ENCODE data around the gene FGD6.

The FGD6 gene

DNA sequence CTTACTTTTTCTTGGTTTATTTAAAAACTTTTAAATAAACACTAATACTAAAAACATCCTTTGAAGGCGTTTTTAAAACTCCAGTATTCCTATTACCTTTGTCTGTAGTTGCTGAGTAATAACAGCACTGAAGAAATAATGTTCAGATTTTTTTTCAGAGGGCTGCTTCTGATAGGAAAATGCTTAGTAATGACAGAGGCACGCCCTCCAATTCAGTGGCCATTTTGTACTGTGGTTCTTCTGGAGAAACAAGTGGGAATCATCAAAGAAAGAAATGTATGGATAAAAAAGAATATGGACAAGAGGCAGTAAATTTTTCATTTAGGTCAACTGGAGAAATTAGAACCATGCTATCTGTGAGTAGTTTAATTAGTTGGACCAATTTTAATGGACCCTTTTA lies 13.9 kb upstream of the FGD6 start:
- DNase-seq: no peak

- no peak for DNase-seq
These were observed 13.0 kb upstream of the FGD6 start for GRCh38 chr12:95230313-95230712.

- no peak for DNase-seq
These were observed 12.4 kb upstream of the FGD6 start for GRCh38 chr12:95229636-95230035.

DNA sequence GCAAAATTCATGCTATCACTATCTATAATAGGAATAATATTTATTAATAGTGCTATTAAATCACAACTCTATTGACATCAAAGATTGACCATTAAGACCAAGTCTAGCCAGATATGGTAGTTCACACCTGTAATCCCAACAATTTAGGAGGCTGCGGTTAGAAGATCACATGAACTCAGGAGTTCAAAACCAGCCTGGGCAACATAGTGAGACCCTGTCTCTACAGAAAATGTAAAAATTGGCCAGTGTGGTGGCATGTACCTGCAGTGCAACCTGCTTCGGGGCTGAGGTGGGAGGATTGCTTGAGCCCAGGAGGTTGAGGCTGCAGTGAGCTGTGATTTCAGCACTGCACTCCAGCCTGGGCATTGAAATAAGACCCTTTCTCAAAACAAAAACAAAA lies 11.3 kb upstream of the FGD6 start:
- DNase-seq: no peak

DNA sequence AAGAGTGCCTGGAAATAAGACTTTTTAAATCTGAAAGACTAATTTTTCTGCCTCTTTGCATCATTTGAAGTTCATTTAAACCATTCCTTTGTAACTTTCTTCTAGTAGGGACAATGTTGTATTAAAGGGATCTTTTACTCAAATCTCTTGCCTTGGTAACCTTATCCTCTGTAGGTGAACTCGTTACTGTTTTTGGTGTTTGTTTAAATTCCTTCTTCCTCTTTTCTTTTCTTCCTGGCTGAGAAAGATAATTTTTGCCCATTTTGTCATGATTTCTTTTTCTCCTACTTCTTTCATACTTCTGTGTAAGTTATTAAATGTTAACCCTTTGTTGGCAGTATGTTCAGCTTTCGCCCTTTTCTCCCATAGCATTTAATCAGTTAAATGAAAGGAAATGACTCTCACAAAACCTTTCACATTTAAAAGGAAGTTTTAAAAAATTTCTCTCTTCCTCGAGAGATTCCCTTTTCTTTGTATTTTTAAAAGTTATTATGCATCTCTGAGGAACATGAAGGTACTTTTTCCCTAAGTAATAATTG lies 10.6 kb upstream of the FGD6 start:
- DNase-seq: no peak

- no peak for DNase-seq
These were observed 8.5 kb upstream of the FGD6 start for GRCh38 chr12:95225645-95226212.

- DNase-seq: no peak
These were observed 7.2 kb upstream of the FGD6 start for GRCh38 chr12:95224202-95225170.

GRCh38 chr12:95220726-95221125 lies 3.5 kb upstream of the FGD6 start:
- no peak for DNase-seq

- no peak for DNase-seq
These were observed 2.9 kb upstream of the FGD6 start for GRCh38 chr12:95220190-95220589.

DNA sequence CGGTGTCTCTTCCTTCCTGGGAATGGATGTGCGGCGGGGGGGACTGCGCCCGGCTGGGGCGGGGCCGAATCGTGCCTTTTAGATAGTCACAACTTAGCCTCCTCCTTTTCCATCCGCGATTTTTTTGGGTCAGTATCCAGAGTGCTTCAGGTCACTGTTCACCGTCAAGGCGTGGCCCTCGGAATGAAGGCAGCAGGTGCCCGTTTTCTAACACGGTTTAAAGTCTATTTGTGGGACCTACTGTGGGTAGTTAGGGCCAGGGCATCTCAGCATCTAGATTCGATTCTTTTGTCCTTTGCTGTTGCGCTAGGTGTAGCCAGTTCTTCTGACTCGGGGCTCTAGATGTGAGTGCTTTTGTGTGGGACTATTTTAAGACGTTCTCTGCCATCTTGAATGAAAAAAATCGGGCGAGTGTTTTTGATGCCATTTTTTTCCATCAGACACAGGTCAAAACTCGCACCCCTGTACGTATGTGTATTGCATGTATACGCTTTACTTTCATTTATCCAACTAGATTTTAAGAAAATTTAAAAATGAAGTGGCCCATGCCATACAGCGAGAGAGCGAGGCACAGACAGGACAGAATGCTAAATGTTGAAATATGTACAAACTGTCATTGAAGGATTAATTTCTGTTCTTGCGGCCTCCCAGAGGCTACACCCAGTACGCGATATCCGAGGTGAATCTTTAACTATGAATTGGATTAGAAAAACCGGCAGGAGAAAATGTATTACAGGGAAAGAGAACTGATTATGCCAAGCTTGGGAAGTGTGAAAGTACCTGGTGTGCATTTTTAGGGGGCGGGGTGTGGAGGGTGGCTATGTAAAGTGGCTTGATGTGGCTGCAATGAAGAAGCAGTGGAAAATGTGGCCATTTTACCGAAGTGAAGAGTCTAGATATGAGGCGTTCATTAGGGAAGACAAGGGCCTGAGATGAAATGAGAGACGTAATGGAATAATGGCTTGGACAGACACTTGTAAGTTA lies 1.2 kb upstream of the FGD6 start:
- DNase-seq: peak; percentile 82

- no peak for DNase-seq
These were observed 423 bp downstream of the FGD6 start for GRCh38 chr12:95216711-95217376.

DNA sequence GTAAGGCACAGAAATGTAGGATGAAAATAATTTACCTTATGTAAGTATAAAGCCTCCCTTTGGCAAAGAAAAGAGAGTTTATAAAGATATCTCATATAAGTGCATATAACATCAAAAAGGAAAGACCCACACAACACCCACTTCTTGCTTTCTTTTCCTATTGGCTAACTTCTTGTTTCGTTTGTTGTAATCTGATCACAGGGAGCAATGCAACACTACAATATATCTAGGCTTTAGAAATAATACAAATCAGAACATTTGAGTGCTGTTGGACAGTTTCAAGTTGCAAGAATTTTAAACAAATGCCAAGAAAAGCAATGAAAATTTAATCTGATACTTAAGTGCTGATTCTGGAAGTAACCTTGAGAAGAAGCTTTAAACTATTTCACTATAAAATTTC lies 1.3 kb downstream of the FGD6 start:
- DNase-seq: no peak

- no peak for DNase-seq
These were observed 2.8 kb downstream of the FGD6 start for GRCh38 chr12:95214466-95214865.

DNA sequence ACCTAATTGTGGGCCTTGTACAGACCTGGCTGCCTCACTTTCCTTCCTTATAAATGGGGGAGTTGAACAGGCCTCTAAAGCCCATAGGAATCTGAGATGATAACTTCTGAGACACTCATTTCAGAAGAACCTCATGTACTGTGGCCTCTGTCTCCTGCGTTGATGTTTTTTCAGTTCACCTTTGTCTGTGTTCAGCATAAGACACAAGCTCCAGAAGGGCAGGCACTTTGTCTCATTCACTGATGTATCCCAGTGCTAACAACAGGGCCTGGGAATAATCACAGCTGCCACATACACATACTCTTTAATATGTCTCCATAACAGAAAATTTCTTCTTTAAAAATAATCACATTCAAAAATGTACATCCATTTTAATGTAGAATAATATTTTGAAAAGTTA lies 3.3 kb downstream of the FGD6 start:
- no peak for DNase-seq

- no peak for DNase-seq
These were observed 4.1 kb downstream of the FGD6 start for GRCh38 chr12:95213119-95213518.

GRCh38 chr12:95212586-95212985 lies 4.7 kb downstream of the FGD6 start:
- no peak for DNase-seq

- DNase-seq: no peak
These were observed 8.6 kb downstream of the FGD6 start for GRCh38 chr12:95208678-95209077.

DNA sequence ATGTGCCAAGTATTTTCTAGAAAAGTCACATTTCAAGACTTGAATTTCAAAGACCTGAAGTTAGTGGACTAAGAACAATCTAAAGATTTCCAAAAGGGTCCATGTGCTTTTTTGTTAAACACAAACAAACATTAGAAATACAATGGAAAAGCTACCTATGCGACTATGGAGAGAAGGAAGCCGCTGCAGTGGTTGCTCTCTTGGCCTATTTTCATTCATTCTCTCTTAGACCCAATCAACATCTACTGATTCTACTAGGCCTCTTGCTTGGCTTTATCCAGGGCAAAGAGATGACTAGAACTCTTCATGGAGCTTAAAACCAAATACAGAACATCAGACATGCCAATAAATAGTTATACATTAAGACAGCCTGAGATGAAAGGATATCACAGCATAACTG lies 9.9 kb downstream of the FGD6 start:
- no peak for DNase-seq

DNA sequence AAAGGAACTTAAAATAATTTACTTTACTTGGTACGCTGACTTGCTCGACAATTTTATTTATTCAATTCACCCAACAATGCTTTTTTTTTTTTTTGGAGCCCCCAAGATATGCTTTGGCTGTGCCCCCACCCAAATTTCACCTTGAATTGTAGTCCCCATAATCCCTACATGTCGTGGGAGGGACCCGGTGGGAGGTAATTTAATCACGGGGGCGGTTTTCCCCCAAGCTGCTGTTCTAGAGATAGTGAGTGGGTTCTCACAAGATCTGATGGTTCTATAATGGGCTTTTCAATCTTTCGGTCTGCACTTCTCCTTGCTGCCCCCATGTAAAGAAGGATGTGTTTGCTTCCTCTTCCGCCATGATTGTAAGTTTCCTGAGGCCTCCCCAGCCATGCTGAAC lies 10.4 kb downstream of the FGD6 start:
- no peak for DNase-seq

DNA sequence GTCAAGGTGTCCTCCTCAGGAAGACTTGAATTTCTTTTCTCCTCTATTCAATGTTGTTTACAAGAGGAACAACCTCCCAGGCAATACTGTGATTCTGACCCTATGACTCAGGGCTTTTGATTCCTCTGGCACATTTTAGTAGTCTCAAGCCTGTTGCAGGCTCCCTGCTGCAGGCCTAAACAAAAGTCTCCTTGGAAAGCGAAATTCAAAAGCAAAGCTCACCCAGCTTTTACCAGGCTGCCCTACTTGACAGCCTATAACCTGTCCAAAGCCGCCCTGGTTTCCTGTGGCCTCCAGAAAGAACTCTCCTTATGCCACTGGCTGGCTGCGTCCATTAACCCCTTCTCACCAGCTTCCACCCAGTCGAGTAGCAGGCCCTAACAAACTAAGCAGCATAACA lies 11.6 kb downstream of the FGD6 start:
- DNase-seq: peak; percentile 29

GRCh38 chr12:95205016-95205624 lies 12.1 kb downstream of the FGD6 start:
- no peak for DNase-seq
